ENCODE results near the gene AUNIP.
A peak's percentile ranks its signal among the peaks of the same experiment; 100 is the strongest.

Gene AUNIP

DNA sequence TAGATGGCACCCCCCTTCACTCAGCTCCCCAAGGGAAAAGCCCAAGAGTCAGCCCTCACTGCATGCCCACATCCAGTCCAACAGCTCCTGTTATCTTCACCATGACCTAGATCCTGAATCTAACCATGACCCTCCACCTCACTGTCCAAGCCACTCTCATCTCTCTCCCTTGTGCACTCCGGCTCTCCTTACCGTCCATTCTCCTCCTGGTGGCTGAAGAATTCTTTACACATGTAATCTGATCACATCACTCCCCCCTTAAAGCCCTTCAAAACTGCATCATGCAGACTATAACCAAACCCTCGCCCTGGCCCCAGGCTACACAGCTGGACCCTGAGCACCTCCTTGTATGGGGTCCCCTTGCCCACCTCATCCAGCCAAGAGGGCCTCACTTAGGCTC is 30.2 kb upstream of the AUNIP start:
- DNase-seq (ENCODE audit: low spot score), result no peak

DNA sequence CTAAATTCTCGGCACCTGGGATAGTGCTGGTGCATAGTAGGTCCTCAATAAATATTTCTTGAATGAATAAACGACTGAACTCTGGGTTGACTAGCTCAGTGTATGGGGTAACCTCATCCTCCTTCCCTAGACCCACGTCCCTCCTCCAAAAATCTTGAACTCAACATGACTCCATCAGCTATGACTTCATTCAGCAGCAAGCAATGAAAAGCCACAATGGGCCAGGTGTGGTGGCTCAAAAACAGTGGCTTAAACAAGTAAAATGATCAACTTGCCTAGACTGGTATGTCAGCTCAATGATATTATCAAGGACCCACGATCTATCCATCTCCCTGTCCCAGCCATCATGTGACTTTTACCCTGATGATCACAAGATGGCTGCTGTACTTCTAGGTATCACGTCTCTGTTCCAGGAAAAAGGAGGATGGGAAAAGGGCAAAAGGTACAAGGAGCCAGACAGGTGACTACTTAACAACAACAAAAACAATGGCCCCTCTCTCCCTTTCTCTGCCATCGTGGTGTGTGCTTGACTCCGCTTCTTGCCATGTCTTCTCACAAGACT is 29.2 kb upstream of the AUNIP start:
- no peak for DNase-seq (ENCODE audit: low spot score)

DNA sequence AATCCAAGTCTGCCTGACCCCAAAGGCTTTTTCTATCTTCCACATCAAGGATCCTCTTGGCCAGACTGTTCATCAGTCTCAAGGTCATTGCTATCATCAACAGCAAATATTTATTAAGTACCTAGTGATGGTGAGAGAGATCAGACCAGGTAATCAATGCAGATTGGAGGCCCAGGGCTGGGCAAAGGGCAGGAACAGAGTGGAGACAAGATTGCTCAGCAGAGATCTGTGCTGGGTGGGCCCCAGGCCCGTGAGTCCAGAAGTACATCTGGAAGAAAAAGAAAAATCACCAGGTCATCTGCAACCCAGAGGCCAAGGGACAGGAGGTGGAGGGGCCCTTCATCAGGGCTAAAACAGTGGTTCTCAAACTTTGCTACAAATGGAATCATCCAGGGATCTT is 26.3 kb upstream of the AUNIP start:
- DNase-seq (ENCODE audit: low spot score), result no peak

DNA sequence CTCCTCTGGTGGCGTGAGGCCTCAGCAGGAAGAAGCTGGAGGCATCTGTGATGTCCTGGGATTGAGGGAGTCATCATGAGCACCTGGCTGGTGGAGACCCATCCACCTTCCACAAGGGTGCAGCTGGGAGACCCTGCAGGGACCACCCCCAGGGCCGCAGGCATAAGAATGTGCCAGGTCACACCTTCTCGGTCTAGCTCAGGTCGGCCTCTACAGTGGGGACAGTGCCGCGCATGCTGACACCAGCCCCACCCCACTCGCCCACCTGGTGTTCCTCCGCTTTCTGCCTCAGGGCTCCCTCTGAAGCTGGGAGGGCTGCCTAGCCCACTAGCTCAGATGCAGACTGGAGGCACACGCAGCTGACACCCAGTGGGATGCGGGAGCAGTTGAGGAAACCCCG is 22.0 kb upstream of the AUNIP start:
- no peak for DNase-seq (ENCODE audit: low spot score)

DNA sequence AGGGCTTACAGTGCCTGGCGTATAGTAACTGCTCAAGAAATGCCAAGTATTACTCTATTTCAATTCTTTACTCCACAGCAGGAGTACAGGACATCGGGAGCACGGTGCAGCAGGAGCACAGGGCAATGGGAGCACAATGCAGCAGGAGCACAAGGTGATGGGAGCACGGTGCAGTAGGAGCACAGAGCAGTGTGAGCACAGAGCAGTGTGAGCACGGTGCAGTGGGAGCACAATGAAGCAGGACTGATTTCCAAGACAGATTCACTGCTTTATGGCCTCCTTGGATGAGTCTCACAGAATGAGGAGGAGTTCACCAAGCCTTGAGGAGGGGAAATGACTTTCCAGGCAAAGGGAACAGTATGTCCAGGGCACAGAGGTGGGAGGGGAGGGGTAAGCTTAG is 21.3 kb upstream of the AUNIP start:
- no peak for DNase-seq (ENCODE audit: low spot score)

DNA sequence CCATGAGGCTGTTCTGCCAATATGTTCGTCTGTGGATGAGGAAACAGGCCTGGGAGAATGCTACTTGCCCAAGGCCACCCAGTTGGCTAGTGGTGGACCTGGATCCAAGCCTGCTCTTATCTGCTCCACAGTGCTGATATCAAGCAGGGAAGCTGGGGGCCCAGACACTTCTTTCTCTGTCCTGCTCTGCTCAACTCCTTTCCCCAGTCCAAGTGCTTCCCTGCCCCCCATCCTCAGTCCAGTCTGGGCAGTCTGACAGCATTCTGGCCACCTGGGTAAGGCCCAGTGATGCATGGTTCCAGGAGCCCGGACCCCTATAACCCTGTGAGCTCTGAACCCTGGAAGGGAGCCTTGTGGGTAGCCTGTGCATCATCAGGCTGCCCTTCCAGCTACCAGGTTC is 20.4 kb upstream of the AUNIP start:
- DNase-seq (ENCODE audit: low spot score), result no peak

DNA sequence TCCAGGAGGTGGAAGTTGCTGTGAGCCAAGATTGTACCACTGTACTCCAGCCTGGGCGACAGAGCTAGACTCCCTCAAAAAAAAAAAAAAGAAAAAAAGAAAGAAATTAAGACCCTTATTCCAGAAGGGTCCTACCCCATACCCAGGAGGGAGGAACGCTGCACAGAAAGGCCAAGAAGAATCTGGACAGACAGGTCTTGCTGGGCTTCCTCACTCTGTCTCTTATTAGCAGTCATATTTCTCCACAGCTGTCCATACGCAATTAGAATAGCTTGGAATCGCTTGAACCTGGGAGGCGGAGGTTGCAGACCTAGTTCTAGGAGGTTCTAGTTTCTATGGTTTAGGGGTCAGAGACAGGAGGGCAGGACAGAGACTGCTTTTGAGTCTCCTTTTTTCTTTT is 19.4 kb upstream of the AUNIP start:
- no peak for DNase-seq (ENCODE audit: low spot score)

DNA sequence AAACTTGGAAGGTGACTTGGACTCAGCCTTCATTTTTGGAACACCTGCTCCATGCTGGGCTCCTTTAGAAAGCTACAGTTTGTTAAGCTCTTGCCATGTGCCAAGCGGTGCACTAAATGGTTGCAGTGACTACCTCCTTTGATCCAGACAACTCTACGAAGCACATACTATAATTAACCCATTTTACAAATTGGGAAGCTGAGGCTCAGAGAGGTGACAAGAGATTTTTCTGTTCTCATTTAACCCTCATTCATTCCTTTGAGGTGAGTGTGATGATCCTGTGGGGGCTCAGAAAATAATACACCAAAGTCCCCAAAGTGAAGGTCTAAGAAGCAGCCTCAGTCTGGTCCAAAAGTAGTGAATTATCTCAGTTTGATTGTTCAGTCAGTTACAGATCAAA is 17.9 kb upstream of the AUNIP start:
- no peak for DNase-seq (ENCODE audit: low spot score)

DNA sequence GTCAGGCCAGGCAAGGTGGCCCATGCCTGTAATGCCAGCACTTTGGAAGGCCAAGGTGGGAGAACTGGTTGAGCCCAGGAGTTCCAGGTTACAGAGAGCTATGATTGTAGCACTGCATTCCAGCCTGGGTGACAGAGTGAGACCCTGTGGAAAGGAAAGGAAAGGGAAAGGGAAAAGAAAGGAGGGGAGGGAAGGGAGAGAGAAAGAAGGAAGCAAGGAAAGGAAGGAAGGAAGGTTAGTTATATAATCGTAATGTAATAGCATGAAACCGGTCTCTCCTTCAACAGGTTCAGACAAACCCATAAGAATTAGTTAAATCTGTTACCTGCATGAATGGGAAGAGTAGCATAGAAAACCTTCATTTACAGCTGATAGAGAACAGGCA is 17.4 kb upstream of the AUNIP start:
- no peak for DNase-seq (ENCODE audit: low spot score)

DNA sequence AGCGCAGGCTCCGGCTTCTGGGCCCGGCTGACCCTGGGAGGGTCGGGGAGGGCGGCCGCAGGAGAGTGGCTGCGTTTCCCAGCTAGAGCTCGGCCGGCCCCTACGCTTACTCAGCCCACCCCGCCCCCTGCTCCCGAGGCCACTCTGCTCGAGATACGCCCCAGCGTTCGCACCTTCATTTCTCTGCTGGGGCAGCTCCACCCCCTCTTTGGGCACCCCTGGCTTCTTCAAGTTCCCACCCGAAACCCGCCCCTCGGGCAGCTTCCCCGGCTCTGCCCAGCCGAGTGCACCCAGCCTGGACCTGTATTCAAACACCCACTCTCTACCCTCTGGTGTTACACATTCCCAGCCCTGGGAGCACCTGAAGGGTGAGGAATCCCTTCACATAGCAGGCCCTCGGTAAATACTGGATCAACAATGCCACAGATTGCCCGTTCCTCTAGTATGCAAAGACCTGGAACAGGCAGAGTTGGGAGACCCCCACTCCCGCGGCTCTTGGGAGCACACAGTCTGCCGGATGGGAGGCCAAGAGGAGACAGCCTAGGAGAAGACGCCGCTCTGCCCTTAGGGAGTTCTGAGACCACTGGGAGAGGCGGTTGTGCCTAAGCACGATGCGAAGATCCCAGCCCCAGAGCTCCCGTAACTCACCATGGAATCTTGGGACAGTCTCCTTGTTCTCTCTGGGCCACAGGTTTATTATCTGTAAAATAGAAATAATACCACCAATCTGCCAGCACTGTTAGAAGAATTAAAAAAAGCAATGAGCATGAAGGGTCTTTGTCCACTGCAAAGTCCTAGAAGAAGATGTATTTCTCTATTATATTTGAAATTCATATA is 16.8 kb upstream of the AUNIP start:
- no peak for DNase-seq (ENCODE audit: low spot score)

DNA sequence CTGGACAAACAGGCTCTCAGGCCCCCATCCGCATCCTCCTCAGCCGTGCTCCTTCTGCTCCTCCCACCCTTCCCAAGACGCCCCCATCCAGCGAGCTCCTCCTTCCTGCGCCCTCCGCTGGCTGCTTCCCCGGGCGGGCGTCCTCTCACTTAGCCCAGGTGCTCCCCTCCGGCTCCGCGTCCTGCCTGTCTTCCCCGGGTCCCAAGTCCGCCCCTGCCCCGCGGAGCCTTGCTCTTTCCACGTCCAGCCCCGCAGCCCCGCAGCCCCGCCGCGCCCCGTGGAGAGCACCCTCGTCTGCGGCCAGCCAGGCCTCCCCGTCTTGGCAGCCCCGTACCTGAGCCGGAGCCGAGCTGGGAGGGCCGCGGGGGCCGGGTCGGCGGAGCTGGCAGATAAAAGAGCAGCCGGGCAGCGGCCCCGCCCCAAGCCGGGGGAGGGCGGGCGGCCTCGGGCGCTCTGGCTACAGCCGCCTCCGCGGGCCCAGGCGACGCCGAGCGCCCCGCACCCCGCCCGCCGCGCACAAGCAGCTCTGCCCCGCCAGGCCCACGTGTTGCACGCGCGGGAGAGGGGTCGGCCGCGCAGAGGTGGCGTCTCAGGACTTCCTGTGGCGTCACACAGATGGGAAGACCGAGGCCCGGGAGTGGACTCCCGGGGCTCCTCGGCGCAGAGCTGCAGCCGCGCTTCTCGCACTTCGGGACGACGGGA is 16.0 kb upstream of the AUNIP start, which contains the start of gene PAQR7:
Gene PAQR7 (minus strand): TSS at position 555 of the 702 bp plus-strand sequence. CDS start 11,869 bp downstream, outside the sequence.
- DNase-seq (ENCODE audit: low spot score), result peak; percentile 80

DNA sequence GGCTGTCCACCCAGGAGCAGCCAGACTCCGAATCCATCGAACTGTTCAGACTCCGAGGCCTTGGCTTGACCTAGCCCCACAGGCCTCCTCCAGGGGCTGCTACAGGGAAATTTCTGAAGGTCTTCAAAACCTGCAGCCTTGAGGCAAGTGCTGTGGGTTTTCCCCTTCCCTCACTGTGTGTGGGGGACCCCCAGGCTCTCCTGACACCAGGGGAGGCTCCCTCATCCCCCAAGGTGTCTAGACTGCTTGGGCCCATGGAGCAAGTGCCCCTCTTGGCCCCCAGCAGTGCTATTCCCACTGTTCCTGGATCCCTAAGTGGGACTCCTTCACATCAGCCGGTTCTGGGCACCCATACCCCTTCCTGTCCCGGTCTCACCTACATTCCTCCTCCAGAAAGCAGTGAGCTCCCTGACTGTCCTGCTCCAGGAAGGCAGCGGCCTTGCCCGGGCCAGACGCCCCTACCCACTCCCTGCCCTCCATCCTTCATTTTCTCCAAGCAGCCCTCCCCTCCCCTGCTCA is 15.4 kb upstream of the AUNIP start:
- DNase-seq (ENCODE audit: low spot score), result no peak

DNA sequence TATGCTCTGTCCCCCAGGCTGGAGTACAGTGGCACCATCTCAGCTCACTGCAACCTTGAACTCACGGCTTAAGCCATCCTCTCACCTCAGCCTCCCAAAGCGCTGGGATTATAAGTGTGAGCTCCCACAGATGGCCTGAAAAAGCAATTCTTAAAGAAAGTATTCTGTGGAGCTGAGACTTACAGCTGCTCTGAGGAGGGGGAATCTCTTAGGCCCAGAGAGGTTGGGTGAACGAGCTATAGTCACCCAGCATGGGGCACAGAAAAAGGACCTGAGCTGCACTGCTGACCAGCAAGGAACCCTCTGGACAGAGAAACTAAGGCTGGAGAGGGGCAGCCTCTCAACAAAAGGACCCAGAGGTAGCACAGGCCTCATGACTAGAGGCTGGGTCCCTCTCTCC is 15.0 kb upstream of the AUNIP start:
- no peak for DNase-seq (ENCODE audit: low spot score)

DNA sequence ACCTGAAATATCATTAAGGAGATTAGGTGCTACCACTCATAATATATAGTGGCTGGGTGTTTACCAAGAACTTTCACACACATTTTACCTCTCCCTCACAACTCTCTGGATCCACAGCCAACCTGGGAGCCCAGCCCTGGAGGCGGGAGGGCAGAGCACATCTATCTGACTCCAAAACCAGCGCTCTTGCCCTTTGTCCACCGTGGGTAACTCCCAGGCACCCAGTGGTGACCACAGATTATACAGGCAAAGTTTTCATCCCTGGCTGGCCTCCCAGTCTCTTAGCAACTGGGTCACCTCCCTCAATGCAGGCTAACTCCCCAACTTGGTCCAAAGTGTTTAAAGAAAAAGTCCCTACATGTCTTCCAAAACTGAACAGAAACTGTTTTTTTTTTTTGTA is 13.9 kb upstream of the AUNIP start:
- no peak for DNase-seq (ENCODE audit: low spot score)

DNA sequence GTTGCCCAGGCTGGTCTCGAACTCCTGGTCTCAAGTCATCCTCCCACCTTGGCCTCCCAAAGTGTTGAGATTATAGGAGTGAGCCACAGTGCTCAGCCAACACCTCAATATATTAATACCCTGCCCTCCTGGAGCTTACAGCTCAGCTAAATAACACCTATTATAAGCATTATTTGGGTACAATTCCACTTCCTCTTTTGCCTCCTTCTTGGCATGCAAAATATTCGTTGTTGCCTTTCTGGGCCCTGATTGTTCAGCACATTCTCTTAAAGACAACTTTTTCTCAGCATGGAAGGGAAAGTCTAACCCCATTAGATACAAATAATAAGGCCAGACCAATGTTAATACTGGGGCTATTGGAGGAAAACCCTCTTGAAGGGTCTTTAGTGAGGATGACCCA is 13.5 kb upstream of the AUNIP start:
- DNase-seq (ENCODE audit: low spot score), result no peak

DNA sequence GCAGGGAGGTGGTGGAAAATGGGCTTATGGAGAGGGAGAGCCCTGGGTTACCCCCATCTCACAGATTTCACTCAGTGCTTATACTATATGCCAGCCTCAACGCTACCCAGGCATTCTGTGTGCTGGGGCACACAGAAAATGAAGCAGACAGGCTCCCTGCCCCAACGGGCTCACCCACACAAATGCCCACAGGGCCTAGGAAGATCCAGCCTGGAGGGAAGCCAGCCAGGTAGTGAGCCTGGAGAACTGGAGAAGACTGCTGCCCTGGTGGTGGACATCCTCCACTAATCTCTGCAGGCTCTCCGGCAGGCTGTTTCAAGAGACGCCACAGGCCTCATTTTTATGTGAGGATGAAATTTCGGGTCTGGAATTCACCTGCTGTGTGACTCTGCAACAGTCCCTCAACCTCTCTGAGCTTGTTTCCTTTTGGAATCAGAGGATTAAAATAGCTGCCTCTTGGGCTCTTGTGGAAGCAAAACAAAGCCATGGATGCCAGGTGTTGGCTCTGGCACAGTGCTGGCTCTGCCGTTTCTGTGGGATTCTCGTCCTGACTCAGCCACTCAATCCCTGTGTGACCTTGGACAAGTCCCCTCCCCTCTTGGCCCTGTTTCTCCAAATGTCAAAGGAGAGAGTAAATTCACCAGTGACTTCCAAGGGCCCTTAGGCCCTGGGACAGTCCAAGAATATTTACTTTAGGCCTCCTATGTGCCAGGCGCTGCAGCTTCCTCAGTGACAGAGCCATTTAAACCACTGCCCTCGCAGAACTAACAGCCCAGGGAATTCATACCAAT is 12.6 kb upstream of the AUNIP start:
- no peak for DNase-seq (ENCODE audit: low spot score)

DNA sequence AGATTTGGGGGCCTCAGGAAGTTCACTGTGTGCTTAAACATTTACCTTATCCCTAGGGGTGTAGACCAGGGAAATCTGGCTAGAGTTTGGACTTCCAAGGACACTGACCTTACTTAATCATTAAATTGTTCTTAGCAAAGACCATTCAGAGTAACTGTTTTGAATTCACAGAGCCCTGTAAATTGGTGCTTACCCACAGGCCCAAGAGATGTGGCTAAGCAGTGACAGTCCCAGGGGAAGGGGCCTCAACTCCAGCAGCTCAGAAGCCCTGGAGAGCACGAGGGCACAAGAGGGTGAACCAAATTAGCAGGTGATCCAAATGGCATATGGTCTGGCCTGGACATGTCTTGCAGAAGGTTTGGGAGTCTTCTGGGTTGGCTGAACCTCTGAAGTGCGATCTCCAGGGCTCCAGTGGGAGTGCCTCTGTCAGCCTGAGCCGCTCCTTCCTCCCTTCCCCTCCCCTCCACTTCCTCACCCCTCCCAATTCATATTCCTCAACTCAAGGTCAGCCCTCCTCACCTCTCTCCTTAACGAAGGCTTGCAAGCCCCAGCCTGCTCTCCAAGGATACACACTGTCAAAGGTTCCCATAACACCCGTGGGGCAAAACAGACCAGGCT is 11.9 kb upstream of the AUNIP start:
- DNase-seq (ENCODE audit: low spot score), result no peak

DNA sequence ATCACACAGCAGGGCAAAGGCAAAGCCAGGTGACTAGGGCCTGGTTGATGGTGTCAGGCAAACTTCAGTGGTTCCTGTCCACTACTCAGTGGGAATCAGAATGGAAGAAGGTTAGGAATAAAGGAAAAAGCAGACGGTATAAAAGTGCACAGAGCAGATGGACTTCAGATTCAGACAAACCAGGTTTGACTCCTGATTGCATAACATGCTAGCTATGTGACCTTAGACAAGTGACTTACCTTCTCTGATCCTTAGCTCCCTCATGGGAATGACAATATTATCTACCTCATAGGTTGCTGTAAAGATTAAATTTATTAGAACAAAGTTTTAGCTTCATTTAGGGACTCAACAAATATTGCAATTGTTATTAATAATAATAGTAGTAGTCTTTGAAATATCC is 11.4 kb upstream of the AUNIP start:
- DNase-seq (ENCODE audit: low spot score), result no peak

DNA sequence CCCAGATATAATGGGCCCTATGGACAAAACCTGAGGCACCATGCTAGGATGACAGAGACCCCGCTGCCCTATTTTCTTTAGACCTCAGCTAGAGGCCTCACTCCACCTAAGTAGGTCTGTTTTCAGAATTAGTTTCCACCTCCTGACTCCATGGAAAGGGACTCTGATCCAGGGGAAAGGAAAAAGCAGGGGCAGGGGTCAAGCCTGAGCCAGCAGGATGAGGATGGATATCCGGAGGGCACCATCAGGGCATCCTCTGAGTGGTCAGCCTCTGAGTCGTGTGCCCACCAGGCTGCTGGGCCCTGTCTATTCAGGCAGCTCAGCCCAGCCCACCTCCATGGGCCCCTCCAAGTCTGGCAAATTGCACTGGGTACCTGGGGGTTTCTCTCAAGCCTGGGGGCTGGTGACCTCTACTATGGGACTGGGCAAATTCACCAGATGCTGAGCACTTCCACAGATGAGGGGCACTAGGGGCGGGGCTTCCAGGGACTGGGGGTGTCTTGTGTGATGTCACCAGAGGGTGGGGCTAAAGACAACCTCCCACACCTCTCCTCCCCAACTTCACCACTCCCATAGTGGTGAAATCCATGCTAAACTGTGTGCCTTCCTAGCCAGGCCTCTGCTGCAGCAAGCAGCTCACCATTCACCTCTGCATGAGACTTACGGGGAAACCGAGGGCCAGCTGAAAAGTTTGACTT is 10.8 kb upstream of the AUNIP start:
- DNase-seq (ENCODE audit: low spot score), result no peak

DNA sequence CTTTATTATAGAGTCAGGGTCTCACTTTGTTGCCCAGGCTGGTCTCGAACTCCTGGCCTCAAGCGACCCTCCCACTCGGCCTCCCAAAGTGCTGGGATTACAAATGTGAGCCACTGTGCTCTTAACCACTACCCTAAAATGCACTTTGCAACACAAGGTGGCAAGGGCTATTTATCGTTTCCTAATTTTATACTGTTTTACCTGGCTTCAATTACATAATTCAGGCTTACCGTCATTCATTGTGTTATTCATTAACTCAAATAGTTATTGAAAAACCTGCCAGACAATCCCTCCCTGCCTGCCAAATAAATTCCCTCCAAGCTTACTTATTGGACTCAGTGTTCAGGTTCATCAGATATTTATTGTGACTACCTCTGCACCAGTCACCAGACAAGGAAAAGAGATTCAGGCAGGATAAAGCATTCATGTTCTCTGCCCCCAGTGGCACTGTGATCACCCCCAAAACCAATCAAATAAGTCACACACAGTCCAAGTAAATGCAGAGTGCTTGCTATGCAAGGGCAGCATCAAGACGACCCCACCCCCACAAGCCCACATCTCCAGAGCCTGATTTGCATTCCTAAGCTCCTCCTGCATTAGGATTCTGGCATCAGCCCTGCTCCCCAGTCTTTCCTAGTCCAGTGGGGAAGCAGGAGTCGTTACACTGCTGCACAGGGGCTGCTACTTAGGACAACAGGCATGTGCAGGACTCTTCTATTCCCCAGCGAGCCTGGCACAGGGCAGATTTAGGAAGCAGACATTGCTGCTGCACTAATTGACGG is 8.1 kb upstream of the AUNIP start:
- DNase-seq (ENCODE audit: low spot score), result no peak
